GM18870 (cell line): ENCODE data around the gene CEP131.
"Not testable (repeated sequence)": the region's sequence is repeated elsewhere in the genome, so short reads cannot be mapped to it uniquely, and the experiment has no call there.

Source experiments
- ATAC-seq: cut with Tn5 transposase; IDR thresholded peaks from one replicate; pipeline ENCODE4 v1.9.1; 2021; ENCODE audit warnings: moderate library complexity; ENCODE audit not compliant: unreplicated experiment

CEP131 gene

GRCh38 chr17:81156866-81157805 is 65.6 kb downstream of the CEP131 start:
- ATAC-seq = no peak

GRCh38 chr17:81154961-81155360 is 67.8 kb downstream of the CEP131 start:
- ATAC-seq = no peak

GRCh38 chr17:81154016-81154415 is 68.7 kb downstream of the CEP131 start:
- not testable (repeated sequence) for ATAC-seq

- ATAC-seq = no peak
Observed at GRCh38 chr17:81153340-81153803, 69.4 kb downstream of the CEP131 start.

GRCh38 chr17:81152288-81152828 is 70.4 kb downstream of the CEP131 start:
- ATAC-seq = no peak

GRCh38 chr17:81151278-81151677 is 71.5 kb downstream of the CEP131 start:
- ATAC-seq = no peak

GRCh38 chr17:81150377-81151077 is 72.2 kb downstream of the CEP131 start:
- no peak for ATAC-seq

- no peak for ATAC-seq
Observed at GRCh38 chr17:81148986-81149533, 73.7 kb downstream of the CEP131 start.

GRCh38 chr17:81148571-81148970 is 74.2 kb downstream of the CEP131 start:
- ATAC-seq = no peak

- ATAC-seq = no peak
Observed at GRCh38 chr17:81147701-81148100, 75.1 kb downstream of the CEP131 start.

- not testable (repeated sequence) for ATAC-seq
Observed at GRCh38 chr17:81146208-81146607, 76.6 kb downstream of the CEP131 start.

GRCh38 chr17:81144423-81144781 is 78.4 kb downstream of the CEP131 start:
- ATAC-seq = no peak

- no peak for ATAC-seq
Observed at GRCh38 chr17:81143717-81144422, 78.9 kb downstream of the CEP131 start.

GRCh38 chr17:81143200-81143527 is 79.6 kb downstream of the CEP131 start:
- no peak for ATAC-seq

- no peak for ATAC-seq
Observed at GRCh38 chr17:81142301-81143199, 80.2 kb downstream of the CEP131 start.

- no peak for ATAC-seq
Observed at GRCh38 chr17:81140695-81141094, 82.1 kb downstream of the CEP131 start.

GRCh38 chr17:81140018-81140417 is 82.7 kb downstream of the CEP131 start:
- no peak for ATAC-seq
